ENCODE measurements around the gene HOXD11.

HOXD11 gene

GRCh38 chr2:176081837-176082524, 25.1 kb upstream of the HOXD11 start:
- peak; percentile 63 for DNase-seq

GRCh38 chr2:176082525-176082823, 24.6 kb upstream of the HOXD11 start:
- no peak for DNase-seq

- no peak for DNase-seq
These were observed 24.0 kb upstream of the HOXD11 start for GRCh38 chr2:176082824-176083751.

- no peak for DNase-seq
These were observed 23.3 kb upstream of the HOXD11 start, which contains the start of gene EVX2 for GRCh38 chr2:176083796-176084261. EVX2 (minus strand) TSS chr2:176083962; CDS start chr2:176083776, 186 bp downstream.

- no peak for DNase-seq
These were observed 22.4 kb upstream of the HOXD11 start for GRCh38 chr2:176084611-176085119.

- DNase-seq = no peak
These were observed 21.8 kb upstream of the HOXD11 start for GRCh38 chr2:176085120-176085788.

- DNase-seq = peak; percentile 63
These were observed 21.0 kb upstream of the HOXD11 start for GRCh38 chr2:176085861-176086771.

- DNase-seq = no peak
These were observed 19.6 kb upstream of the HOXD11 start for GRCh38 chr2:176087330-176088047.

GRCh38 chr2:176088048-176088936, 18.8 kb upstream of the HOXD11 start:
- peak; percentile 69 for DNase-seq

GRCh38 chr2:176088937-176089842, 17.9 kb upstream of the HOXD11 start:
- DNase-seq = no peak

- DNase-seq = peak; percentile 30
These were observed 17.2 kb upstream of the HOXD11 start for GRCh38 chr2:176089843-176090395.

GRCh38 chr2:176090862-176091261, 16.2 kb upstream of the HOXD11 start:
- no peak for DNase-seq

GRCh38 chr2:176091329-176092258, 15.5 kb upstream of the HOXD11 start:
- DNase-seq = peak; percentile 47

- DNase-seq = peak; percentile 60
These were observed 14.6 kb upstream of the HOXD11 start, which contains the start of gene HOXD13 for GRCh38 chr2:176092270-176093144. HOXD13 (plus strand) TSS chr2:176092721; CDS start chr2:176092891, 170 bp downstream.

GRCh38 chr2:176093145-176093897, 13.8 kb upstream of the HOXD11 start:
- DNase-seq = peak; percentile 61

- DNase-seq = no peak
These were observed 13.2 kb upstream of the HOXD11 start for GRCh38 chr2:176093898-176094249.
